Gastrocnemius medialis (tissue), 4 donors: ENCODE results near the gene BANP.

Experiments
- CTCF ChIP-seq, 5 experiments: fragments of 450-650 bp in 3 of 5; fragments of 200-600 bp in 2 of 5; sonication (generic) in 2 of 5; IDR thresholded peaks in 4 of 5; conservative IDR thresholded peaks in 1 of 5; 1 replicate in 4 of 5; 2 replicates in 1 of 5; pipeline ENCODE4 v1.5.1; 2016 to 2019; ENCODE audit warnings: antibody characterized with exemption in 5 of 5, mild to moderate bottlenecking in 3 of 5, moderate library complexity in 3 of 5
- POLR2A ChIP-seq, 2 donors: fragments of 450-650 bp; IDR thresholded peaks; one replicate each; pipeline ENCODE4 v1.6.1; 2017; ENCODE audit warnings: antibody characterized with exemption in 2 of 2, mild to moderate bottlenecking in 2 of 2, moderate library complexity in 2 of 2

- TF ChIP-seq CTCF (IDR thresholded peaks at IDR 0.05 in 4 of 5, conservative IDR thresholded peaks at IDR 0.05 in 1 of 5) (no peak), POLR2A (IDR thresholded peaks at IDR 0.05) (no peak)
Observed at GRCh38 chr16:87948119-87948545, 3.1 kb upstream of the BANP start.
